Mesendoderm (in vitro differentiated cells): Measurements from ENCODE around the gene ENDOG.

Experiments used
- DNase-seq: peaks from one replicate; pipeline ENCODE4 v3.0.0; 2013
- H2AK5ac ChIP-seq: 2 replicates; pipeline ENCODE4 v1.6.1; 2013; ENCODE audit warnings: low read length, inconsistent platforms
- H2BK120ac ChIP-seq: 2 replicates; pipeline ENCODE4 v1.6.1; 2013; ENCODE audit warnings: low read depth, mild to moderate bottlenecking, low read length, moderate library complexity, mixed read lengths
- H2BK15ac ChIP-seq: replicated peaks from 2 replicates; pipeline ENCODE4 v1.6.1; 2013; ENCODE audit warnings: low read depth, mild to moderate bottlenecking, moderate library complexity
- H2BK5ac ChIP-seq: 2 replicates; pipeline ENCODE4 v1.6.1; 2013; ENCODE audit warnings: low read length, inconsistent platforms
- H3K18ac ChIP-seq: 2 replicates; pipeline ENCODE4 v1.6.1; 2013; ENCODE audit warnings: mild to moderate bottlenecking, low read length, mixed read lengths
- H3K23ac ChIP-seq: one replicate; pipeline ENCODE4 v1.6.1; 2013; ENCODE audit warnings: low read length
- H3K27ac ChIP-seq: 2 replicates; pipeline ENCODE4 v1.5.1; 2013; ENCODE audit warnings: low read depth, mild to moderate bottlenecking, inconsistent platforms, low read length, moderate library complexity
- H3K27me3 ChIP-seq: 2 replicates; pipeline ENCODE4 v1.6.1; 2013; ENCODE audit warnings: low read length, control low read depth, mild to moderate bottlenecking, inconsistent platforms; ENCODE audit not compliant: insufficient read depth, poor library complexity
- H3K36me3 ChIP-seq: 2 replicates; pipeline ENCODE4 v1.6.1; 2013; ENCODE audit warnings: low read length, inconsistent platforms; ENCODE audit not compliant: control insufficient read depth, insufficient read depth
- H3K4ac ChIP-seq: one replicate; pipeline ENCODE4 v1.6.1; 2013; ENCODE audit warnings: low read depth, mild to moderate bottlenecking, low read length, moderate library complexity
- H3K4me1 ChIP-seq: 2 replicates; pipeline ENCODE4 v1.6.1; 2013; ENCODE audit warnings: low read depth, low read length, inconsistent platforms; ENCODE audit not compliant: control insufficient read depth
- H3K4me2 ChIP-seq: 2 replicates; pipeline ENCODE4 v1.6.1; 2013; ENCODE audit warnings: low read length
- H3K4me3 ChIP-seq: 2 replicates; pipeline ENCODE4 v1.5.1; 2013; ENCODE audit warnings: mild to moderate bottlenecking, low read length
- H3K56ac ChIP-seq: one replicate; pipeline ENCODE4 v1.6.1; 2013; ENCODE audit warnings: low read length
- H3K79me1 ChIP-seq: 2 replicates; pipeline ENCODE4 v1.6.1; 2013; ENCODE audit warnings: low read length, inconsistent platforms
- H3K79me2 ChIP-seq: 2 replicates; pipeline ENCODE4 v1.6.1; 2013; ENCODE audit warnings: mild to moderate bottlenecking, low read length; ENCODE audit not compliant: control insufficient read depth, insufficient read depth
- H3K9ac ChIP-seq: 2 replicates; pipeline ENCODE4 v1.6.1; 2013; ENCODE audit warnings: low read length, inconsistent platforms
- H4K5ac ChIP-seq: one replicate; pipeline ENCODE4 v1.6.1; 2013; ENCODE audit warnings: low read length
- H4K8ac ChIP-seq: one replicate; pipeline ENCODE4 v1.6.1; 2013; ENCODE audit warnings: low read depth, mild to moderate bottlenecking, control low read depth, low read length, moderate library complexity
- WGBS: extraction: QIAGEN DNeasy Blood & Tissue Kit; methylation state at CpG from one replicate; pipeline ENCODE4 v1.1.7; 2013; ENCODE audit warnings: low lambda C conversion rate, missing lambda C conversion rate; ENCODE audit not compliant: insufficient coverage; ENCODE audit errors: extremely low coverage; 5-methylcytosine and 5-hydroxymethylcytosine counted together

The ENDOG gene

DNA sequence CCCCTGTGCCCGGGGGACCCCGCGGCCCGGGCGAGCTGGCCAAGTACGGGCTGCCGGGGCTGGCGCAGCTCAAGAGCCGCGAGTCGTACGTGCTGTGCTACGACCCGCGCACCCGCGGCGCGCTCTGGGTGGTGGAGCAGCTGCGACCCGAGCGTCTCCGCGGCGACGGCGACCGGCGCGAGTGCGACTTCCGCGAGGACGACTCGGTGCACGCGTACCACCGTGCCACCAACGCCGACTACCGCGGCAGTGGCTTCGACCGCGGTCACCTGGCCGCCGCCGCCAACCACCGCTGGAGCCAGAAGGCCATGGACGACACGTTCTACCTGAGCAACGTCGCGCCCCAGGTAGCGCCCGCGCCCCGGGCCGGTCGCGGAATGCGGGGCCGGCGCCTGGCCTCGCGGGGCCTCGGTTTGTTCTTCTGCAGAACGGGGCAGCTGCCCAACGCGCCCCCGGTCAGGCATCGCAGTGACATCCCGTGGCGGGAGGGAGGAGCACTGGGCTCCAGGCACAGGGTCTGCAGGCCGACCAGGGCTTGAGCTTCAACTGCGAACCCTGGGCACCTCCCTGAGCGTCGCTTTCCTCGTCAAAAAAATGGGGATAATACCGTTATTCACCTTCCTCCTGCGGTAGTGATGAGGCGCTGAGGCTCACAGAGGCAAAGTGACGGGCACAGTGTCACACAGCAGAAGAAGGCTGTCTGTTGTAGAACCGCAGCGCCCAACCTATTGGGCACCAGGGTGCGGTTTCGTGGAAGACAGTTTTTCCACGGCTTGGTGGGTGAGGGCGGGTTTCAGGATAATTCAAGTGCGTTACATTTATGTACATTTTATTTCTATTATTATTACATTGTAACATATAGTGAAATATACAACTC is 777 bp downstream of the ENDOG start:
- H2BK5ac ChIP-seq = no peak overlapping the region
- H3K79me1 ChIP-seq = no peaks in the 10 kb centered on the region
- no peak overlapping the region for H3K27ac ChIP-seq
- H3K36me3 ChIP-seq = peaks cover 4% of the 10 kb centered on the region
- peak; percentile 53 for DNase-seq
- no peak overlapping the region for H2AK5ac ChIP-seq
- H4K8ac ChIP-seq = no peak overlapping the region
- H3K79me2 ChIP-seq = no peaks in the 10 kb centered on the region
- WGBS = no CpG with 5 or more reads among the region's 90 CpGs
- H3K27me3 ChIP-seq = no peaks in the 10 kb centered on the region
- H3K4me2 ChIP-seq = peak overlapping the region; percentile 97
- H3K4me3 ChIP-seq = peak overlapping the region; percentile 60
- H3K4ac ChIP-seq = peak overlapping the region; percentile 49
- H3K4me1 ChIP-seq = no peaks in the 10 kb centered on the region
- H2BK120ac ChIP-seq = no peak overlapping the region
- H3K56ac ChIP-seq = peak overlapping the region; percentile 95
- no peak overlapping the region for H2BK15ac ChIP-seq
- H3K18ac ChIP-seq = no peak overlapping the region
- H4K5ac ChIP-seq = no peak overlapping the region
- H3K23ac ChIP-seq = peak overlapping the region; percentile 89
- peak overlapping the region; percentile 79 for H3K9ac ChIP-seq

DNA sequence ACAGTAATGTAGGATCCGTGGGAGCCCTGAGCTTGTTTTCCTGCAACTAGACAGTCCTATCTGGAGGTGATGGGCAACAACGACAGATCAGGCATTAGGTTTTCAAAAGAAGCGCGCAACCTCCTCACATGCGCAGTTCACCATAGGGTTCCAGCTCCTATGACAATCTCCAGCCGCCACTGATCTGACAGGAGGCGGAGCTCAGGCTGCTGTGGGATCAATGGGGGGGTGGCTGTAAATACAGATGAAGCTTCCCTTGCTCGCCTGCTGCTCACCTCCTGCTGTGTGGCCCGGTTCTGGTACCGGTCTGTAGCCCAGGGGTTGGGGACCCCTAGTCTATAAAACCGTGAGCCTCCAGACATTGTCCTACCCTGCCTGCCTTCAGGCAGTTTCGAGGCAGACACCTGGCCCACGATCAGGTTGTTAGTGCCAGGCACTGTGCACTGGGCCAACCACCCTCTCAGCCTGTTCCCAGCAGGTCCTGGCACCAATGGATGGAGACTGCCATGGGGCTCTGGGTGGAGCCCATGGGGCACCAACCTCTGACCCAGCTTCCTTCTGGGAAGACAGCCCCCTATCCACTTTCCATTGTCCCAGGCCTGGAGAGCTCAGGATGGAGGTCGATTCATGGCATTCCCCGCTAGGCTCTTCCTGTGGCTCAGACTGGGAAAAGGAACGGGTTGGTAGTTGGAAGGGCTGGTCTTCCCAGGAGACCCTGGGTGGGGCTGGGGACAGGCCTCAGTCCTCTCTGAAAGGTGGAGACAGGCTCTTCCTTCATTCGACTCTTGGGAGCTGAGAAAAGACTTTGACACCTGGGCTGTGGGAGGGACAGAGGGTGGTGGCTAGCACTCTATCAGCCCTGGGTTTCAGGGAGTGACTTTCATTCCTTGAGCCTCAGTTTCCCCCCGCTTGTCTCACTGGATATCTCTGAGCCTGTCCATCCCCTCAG is 1.7 kb downstream of the ENDOG start:
- H3K18ac ChIP-seq = no peak overlapping the region
- H2BK5ac ChIP-seq = no peak overlapping the region
- H2AK5ac ChIP-seq = no peak overlapping the region
- H3K4me3 ChIP-seq = no peak overlapping the region
- no peak overlapping the region for H4K8ac ChIP-seq
- H3K79me2 ChIP-seq = no peaks in the 10 kb centered on the region
- no peak overlapping the region for H3K9ac ChIP-seq
- H3K36me3 ChIP-seq = peaks cover 9% of the 10 kb centered on the region
- H2BK120ac ChIP-seq = no peak overlapping the region
- no peak overlapping the region for H3K4ac ChIP-seq
- H4K5ac ChIP-seq = no peak overlapping the region
- no CpG with 5 or more reads among the region's 18 CpGs for WGBS
- H3K23ac ChIP-seq = no peak overlapping the region
- H3K4me1 ChIP-seq = no peaks in the 10 kb centered on the region
- H3K4me2 ChIP-seq = no peak overlapping the region
- DNase-seq = peak; percentile 36
- no peaks in the 10 kb centered on the region for H3K79me1 ChIP-seq
- H2BK15ac ChIP-seq = no peak overlapping the region
- H3K56ac ChIP-seq = no peak overlapping the region
- H3K27ac ChIP-seq = no peak overlapping the region
- no peaks in the 10 kb centered on the region for H3K27me3 ChIP-seq

DNA sequence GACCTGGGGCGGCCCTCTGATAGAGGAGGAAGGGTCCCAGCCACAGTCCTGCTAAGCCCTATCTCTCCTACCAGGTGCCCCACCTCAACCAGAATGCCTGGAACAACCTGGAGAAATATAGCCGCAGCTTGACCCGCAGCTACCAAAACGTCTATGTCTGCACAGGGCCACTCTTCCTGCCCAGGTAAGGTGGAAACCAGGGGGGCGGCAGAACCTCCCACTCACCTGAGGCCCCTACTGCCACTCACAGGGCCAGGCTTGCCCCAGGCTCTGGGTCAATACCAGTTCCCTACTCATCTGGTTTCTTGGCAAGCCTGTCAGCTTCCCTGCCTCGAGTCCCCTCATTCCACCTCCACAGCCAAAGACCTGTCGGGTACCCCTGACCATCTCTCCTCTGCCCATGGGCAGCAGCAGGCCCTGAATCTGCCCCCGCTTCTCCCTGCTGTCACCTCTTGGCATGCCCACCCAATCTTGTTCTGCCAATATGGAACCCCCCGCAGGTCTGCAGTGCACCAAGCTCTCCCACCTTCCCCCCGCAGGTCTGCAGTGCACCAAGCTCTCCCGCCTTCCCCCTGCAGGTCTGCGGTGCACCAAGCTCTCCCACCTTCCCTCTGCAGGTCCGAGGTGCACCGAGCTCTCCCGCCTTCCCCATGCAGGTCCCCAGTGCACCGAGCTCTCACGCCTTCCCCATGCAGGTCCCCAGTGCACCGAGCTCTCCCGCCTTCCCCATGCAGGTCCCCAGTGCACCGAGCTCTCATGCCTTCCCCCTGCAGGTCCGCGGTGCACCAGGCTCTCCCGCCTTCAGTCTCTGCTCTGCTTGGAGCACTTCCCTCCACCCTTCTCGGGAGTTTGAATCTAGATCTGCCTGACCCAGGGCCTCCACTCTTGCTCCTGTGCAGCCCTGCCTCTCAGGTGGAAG is 2.6 kb downstream of the ENDOG start:
- no peaks in the 10 kb centered on the region for H3K79me1 ChIP-seq
- H3K18ac ChIP-seq = no peak overlapping the region
- no peak overlapping the region for H3K4ac ChIP-seq
- no peak overlapping the region for H3K4me3 ChIP-seq
- H3K36me3 ChIP-seq = peaks cover 12% of the 10 kb centered on the region
- no peak for DNase-seq
- H2BK120ac ChIP-seq = no peak overlapping the region
- H4K8ac ChIP-seq = no peak overlapping the region
- no peak overlapping the region for H2BK5ac ChIP-seq
- no peak overlapping the region for H3K27ac ChIP-seq
- no CpG with 5 or more reads among the region's 24 CpGs for WGBS
- H3K4me2 ChIP-seq = no peak overlapping the region
- H2BK15ac ChIP-seq = no peak overlapping the region
- H3K9ac ChIP-seq = no peak overlapping the region
- H3K79me2 ChIP-seq = no peaks in the 10 kb centered on the region
- no peak overlapping the region for H4K5ac ChIP-seq
- no peaks in the 10 kb centered on the region for H3K4me1 ChIP-seq
- H2AK5ac ChIP-seq = no peak overlapping the region
- H3K27me3 ChIP-seq = no peaks in the 10 kb centered on the region
- H3K23ac ChIP-seq = no peak overlapping the region
- H3K56ac ChIP-seq = no peak overlapping the region

DNA sequence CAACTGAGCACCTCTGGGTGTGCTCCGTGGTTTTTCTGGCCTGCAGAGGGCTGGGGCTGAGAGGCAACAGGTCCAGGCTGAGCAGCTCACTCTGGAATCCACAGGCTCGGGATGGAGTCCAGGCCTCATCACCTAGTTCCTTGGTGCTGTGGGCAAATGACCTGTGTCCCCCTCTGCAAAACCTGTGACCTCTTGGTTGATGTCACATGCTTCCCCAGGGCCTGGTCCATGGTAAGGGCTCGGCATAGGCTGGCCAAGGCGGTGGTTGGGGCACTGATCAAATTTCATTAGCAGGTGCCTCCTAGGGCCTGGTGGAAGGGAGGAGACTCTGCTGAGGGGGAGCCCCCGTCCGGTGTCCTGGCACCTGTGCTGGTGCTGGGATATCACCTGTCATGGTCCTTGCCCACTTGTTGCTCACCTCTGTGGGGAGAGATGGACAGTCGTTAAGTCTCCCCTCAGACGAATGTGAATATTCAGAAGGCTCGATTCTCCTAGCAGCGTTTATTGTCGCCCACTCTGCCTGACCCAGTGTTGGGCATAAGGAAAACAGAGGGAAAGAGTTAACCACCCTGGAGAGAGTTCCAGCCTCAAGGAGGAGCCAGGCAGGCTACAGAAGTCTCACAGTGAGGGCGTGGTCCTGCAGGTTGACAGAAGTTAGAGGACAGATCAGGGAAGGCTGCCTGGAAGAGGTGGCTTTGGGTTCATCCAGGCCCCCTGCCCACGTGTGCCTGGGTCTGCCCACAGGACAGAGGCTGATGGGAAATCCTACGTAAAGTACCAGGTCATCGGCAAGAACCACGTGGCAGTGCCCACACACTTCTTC is 3.5 kb downstream of the ENDOG start:
- Histone ChIP-seq H2BK5ac (no peak overlapping the region), H3K18ac (no peak overlapping the region), H3K36me3 (peaks cover 13% of the 10 kb centered on the region), H3K23ac (no peak overlapping the region), H3K79me1 (no peaks in the 10 kb centered on the region), H3K56ac (no peak overlapping the region), H2AK5ac (no peak overlapping the region), H2BK120ac (no peak overlapping the region), H3K79me2 (no peaks in the 10 kb centered on the region), H3K27ac (no peak overlapping the region), H3K4me3 (no peak overlapping the region), H3K9ac (no peak overlapping the region), H3K4me2 (no peak overlapping the region), H3K4me1 (no peaks in the 10 kb centered on the region), H3K4ac (no peak overlapping the region), H4K5ac (no peak overlapping the region), H2BK15ac (no peak overlapping the region), H4K8ac (no peak overlapping the region), H3K27me3 (no peaks in the 10 kb centered on the region)
- no peak for DNase-seq
- no CpG with 5 or more reads among the region's 16 CpGs for WGBS
